ENCODE data around the gene EFNA5. TPM values are rescaled to one million over a fixed set of nuclear protein-coding genes. Genes with fewer than 3 reads are reported as not detected.

Gene EFNA5
- polyA plus RNA-seq, 1 donor (not counting 4 experiments of a cell fraction or from before 2014, with no cell fraction given): 4.8 TPM

GRCh38 chr5:107598958-107599357, 71.8 kb downstream of the EFNA5 start:
- Histone ChIP-seq H3K4me1 (ENCODE audit: control insufficient read depth, extremely low read depth, insufficient read depth, low read length) (peaks cover 10% of the 10 kb centered on the region), H2AFZ (ENCODE audit: control insufficient read depth, low read length) (no peak overlapping the region), H3K9me3 (ENCODE audit: control insufficient read depth, low read depth, low read length) (no peaks in the 10 kb centered on the region), H3K27ac (ENCODE audit: control insufficient read depth, insufficient read depth, low read length) (no peak overlapping the region), H3K4me3 (ENCODE audit: control insufficient read depth in 2 of 3, extremely low read depth in 1 of 3, insufficient read depth in 2 of 3, low read depth in 1 of 3, low read length in 3 of 3) (no peak overlapping the region), H4K20me1 (ENCODE audit: control insufficient read depth, extremely low read depth, insufficient read depth, low read length) (no peaks in the 10 kb centered on the region), H3K79me2 (ENCODE audit: control insufficient read depth, insufficient read depth, low read length) (peaks cover 16% of the 10 kb centered on the region), H3K36me3 (ENCODE audit: control insufficient read depth in 2 of 2, extremely low read depth in 1 of 2, insufficient read depth in 2 of 2, low read length in 2 of 2) (no peaks in the 10 kb centered on the region), H3K27me3 (ENCODE audit: control insufficient read depth, extremely low read depth, insufficient read depth, low read length) (no peaks in the 10 kb centered on the region), H3K4me2 (ENCODE audit: control insufficient read depth, extremely low read depth, insufficient read depth, low read depth, low read length) (no peak overlapping the region), H3K9ac (ENCODE audit: control insufficient read depth, extremely low read depth, insufficient read depth, low read length) (no peak overlapping the region), H3K9me1 (ENCODE audit: control insufficient read depth, extremely low read depth, insufficient read depth, low read length) (no peaks in the 10 kb centered on the region)
- FAIRE-seq (no peak), DNase-seq (ENCODE audit: low read depth, low spot score) (no peak)
- dilution Hi-C loops (cut with MboI; ENCODE audit: extremely low pct_ligation_motif_present, low sequenced_read_pairs): no loop called here
- TF ChIP-seq, protein P1, sequence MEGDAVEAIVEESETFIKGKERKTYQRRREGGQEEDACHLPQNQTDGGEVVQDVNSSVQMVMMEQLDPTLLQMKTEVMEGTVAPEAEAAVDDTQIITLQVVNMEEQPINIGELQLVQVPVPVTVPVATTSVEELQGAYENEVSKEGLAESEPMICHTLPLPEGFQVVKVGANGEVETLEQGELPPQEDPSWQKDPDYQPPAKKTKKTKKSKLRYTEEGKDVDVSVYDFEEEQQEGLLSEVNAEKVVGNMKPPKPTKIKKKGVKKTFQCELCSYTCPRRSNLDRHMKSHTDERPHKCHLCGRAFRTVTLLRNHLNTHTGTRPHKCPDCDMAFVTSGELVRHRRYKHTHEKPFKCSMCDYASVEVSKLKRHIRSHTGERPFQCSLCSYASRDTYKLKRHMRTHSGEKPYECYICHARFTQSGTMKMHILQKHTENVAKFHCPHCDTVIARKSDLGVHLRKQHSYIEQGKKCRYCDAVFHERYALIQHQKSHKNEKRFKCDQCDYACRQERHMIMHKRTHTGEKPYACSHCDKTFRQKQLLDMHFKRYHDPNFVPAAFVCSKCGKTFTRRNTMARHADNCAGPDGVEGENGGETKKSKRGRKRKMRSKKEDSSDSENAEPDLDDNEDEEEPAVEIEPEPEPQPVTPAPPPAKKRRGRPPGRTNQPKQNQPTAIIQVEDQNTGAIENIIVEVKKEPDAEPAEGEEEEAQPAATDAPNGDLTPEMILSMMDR (optimal IDR thresholded peaks at IDR 0.05 in 1 of 3, IDR thresholded peaks at IDR 0.05 in 1 of 3, conservative IDR thresholded peaks at IDR 0.05 in 1 of 3; ENCODE audit: extremely low read depth in 1 of 3, insufficient read depth in 2 of 3, low read length in 3 of 3): no peak
- TF ChIP-seq EZH2 (IDR thresholded peaks at IDR 0.05; ENCODE audit: low read length): no peak

DNA sequence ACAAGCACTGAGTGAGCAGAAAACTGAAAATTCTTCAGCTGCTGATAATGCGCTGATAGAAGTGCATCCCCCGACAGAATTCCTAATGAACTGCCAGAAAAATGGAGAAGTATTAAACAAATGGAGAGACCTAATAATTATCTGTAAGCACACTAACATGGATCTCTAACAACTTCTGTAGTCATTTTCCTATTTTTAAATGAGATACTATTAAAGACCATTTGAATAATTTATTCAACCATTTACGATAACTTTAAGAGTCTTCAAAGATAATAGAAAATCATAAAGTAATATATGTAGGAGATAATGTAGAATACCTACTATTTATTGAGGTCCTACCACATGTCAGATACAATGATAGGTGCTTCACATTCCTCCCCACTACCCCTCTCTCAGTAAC, 72.9 kb downstream of the EFNA5 start:
- H3K27ac ChIP-seq (ENCODE audit: control insufficient read depth, insufficient read depth, low read length): no peak overlapping the region
- no peaks in the 10 kb centered on the region for H4K20me1 ChIP-seq (ENCODE audit: control insufficient read depth, extremely low read depth, insufficient read depth, low read length)
- H3K9ac ChIP-seq (ENCODE audit: control insufficient read depth, extremely low read depth, insufficient read depth, low read length): no peak overlapping the region
- H3K79me2 ChIP-seq (ENCODE audit: control insufficient read depth, insufficient read depth, low read length): peaks cover 6% of the 10 kb centered on the region
- no peak for DNase-seq (ENCODE audit: low read depth, low spot score)
- no peak overlapping the region for H3K4me3 ChIP-seq (ENCODE audit: control insufficient read depth in 2 of 3, extremely low read depth in 1 of 3, insufficient read depth in 2 of 3, low read depth in 1 of 3, low read length in 3 of 3)
- H3K4me1 ChIP-seq (ENCODE audit: control insufficient read depth, extremely low read depth, insufficient read depth, low read length): peaks cover 13% of the 10 kb centered on the region
- H3K4me2 ChIP-seq (ENCODE audit: control insufficient read depth, extremely low read depth, insufficient read depth, low read depth, low read length): no peak overlapping the region
- no peaks in the 10 kb centered on the region for H3K27me3 ChIP-seq (ENCODE audit: control insufficient read depth, extremely low read depth, insufficient read depth, low read length)
- H3K9me3 ChIP-seq (ENCODE audit: control insufficient read depth, low read depth, low read length): no peaks in the 10 kb centered on the region
- dilution Hi-C loops (cut with MboI; ENCODE audit: extremely low pct_ligation_motif_present, low sequenced_read_pairs): no loop called here
- H2AFZ ChIP-seq (ENCODE audit: control insufficient read depth, low read length): no peak overlapping the region
- no peaks in the 10 kb centered on the region for H3K9me1 ChIP-seq (ENCODE audit: control insufficient read depth, extremely low read depth, insufficient read depth, low read length)
- TF ChIP-seq EZH2 (IDR thresholded peaks at IDR 0.05; ENCODE audit: low read length): no peak
- TF ChIP-seq, protein P1 (optimal IDR thresholded peaks at IDR 0.05 in 1 of 3, IDR thresholded peaks at IDR 0.05 in 1 of 3, conservative IDR thresholded peaks at IDR 0.05 in 1 of 3; ENCODE audit: extremely low read depth in 1 of 3, insufficient read depth in 2 of 3, low read length in 3 of 3): no peak
- no peaks in the 10 kb centered on the region for H3K36me3 ChIP-seq (ENCODE audit: control insufficient read depth in 2 of 2, extremely low read depth in 1 of 2, insufficient read depth in 2 of 2, low read length in 2 of 2)
- no peak for FAIRE-seq

Data from keratinocyte (primary cell).